NCI-H2227 (cell line): ENCODE data around the gene DUSP3.
"Not testable (repeated sequence)": the region's sequence is repeated elsewhere in the genome, so short reads cannot be mapped to it uniquely, and the experiment has no call there.

Experiments
- DNase-seq: peaks from one replicate; lab custom pipeline; 2025; ENCODE audit not compliant: unreplicated experiment; lab: John Stamatoyannopoulos, UW

DUSP3 gene

DNA sequence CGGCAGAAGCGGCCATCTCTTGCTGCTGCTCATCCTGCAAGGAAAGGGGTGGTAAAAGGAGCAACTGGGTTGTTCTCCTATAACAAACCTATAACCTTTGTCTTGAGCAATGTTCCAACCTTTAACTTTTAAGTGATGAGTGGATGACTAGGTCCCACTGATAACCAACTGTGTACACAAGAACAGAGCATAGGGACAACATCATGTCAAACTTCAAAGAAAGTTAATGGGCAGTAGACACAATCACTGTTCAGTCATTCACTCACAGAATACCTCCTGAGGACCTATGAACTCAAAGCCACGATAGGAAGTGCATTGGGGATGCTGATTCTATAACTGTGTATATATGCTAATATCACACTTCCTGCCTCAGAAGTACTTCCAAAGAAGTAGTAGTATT is 23.1 kb upstream of the DUSP3 start:
- no peak for DNase-seq

DNA sequence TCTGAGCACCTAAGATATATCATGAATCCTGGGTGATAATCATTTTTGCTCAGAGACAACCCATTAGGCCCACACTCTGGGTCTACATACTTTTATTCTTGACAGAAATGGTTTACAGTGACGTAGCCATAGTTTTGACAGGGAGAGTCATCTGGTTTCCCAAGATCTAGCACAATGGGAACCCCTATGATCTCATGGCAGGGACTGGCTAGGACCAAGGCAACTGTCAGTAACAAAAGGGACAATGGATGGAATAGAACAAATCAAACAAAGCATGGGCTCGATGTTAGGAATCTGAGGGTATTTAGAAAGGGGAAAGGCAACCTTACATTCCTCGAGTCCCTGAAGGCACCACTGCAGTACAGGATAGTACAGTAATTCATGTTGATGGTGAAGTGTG is 22.0 kb upstream of the DUSP3 start:
- no peak for DNase-seq

DNA sequence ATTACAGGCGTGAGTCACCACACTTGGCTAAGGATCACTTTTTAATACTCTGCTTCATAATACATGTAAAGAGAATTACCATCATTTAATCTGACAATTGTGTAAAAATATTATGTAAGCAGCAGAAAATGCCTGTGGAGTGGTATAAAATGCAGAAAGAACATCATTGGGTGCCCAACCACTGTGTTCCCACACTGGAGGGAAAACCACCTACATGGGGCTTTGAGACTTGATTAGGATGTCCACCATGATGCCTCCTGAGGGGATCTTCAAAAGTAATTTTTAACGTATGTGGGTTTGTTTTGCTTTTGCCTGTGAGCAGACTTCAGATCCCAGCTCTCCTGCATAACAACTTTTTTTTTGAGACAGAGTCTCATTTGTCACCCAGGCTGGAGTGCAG is 20.3 kb upstream of the DUSP3 start:
- no peak for DNase-seq

DNA sequence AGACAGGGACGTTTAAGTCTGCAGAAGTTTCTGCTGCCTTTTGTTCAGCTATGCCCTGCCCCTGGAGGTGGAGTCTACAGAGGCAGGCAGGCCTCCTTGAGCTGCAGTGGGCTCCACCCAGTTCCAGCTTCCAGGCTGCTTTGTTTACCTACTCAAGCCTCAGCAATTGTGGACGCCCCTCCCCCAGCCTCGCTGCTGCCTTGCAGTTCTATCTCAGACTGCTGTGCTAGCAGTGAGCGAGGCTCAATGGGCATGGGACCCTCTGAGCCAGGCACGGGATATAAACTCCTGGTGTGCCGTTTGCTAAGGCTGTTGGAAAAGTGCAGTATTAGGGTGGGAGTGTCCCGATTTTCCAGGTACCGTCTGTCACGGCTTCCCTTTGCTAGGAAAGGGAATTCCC is 19.2 kb upstream of the DUSP3 start:
- not testable (repeated sequence) for DNase-seq

DNA sequence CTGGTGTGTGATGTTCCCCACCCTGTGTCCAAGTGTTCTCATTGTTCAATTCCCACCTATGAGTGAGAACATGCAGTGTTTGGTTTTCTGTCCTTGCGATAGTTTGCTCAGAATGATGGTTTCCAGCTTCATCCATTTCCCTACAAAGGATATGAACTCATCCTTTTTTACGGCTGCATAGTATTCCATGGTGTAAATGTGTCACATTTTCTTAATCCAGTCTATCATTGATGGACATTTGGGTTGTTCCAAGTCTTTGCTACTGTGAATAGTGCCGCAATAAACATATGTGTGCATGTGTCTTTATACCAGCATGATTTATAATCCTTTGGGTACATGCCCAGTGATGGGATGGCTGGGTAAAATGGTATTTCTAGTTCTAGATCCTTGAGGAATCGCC is 13.9 kb upstream of the DUSP3 start:
- not testable (repeated sequence) for DNase-seq

DNA sequence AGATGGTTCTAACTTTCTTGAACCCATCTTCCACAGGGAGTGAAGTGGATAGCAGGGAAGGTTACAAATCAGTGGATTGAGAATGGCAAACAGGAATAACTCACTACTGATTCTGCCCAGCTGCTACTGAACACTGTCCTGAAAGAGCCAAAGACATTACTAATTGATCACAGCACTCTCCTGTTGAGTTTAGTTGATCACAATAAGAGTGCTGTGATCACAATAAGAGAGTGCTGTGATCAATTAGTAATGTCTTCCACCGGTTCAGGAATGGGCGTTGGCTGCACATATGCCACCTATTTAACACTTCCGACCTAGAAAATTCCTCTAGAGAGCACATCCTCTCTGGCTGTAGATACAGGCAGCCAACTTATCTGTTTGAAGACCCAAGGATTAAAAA is 12.8 kb upstream of the DUSP3 start:
- peak; percentile 24 for DNase-seq

DNA sequence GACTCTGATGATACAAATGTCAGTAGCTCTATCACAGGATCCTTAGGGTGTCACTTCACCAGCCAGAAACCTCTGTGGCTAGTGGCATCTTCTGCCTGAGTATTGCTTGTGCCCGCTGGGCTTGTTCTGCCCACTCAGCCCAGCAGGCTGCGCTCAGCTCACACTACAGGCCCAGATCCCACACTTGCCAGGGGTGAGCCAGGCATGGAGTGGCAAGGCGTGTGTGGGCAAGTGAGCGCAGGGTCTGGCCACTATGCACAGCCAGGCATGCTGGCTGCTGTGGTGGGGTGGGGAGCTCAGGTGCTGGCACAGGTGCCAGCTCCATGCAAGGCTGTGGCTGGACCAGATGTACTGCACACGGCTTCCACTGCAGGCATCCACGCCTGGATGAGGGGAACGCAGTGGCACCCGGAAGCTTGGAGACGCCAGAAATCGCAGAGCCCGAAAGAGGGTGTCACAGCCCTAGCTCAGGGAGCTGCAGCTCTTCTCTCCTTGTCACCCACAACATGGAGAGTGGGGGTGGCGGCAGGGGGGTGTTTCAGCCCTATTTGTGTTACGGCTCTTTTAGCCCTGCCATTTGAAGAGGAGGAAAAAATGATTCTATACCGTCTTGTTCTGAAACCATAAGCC is 11.6 kb upstream of the DUSP3 start:
- DNase-seq: no peak

DNA sequence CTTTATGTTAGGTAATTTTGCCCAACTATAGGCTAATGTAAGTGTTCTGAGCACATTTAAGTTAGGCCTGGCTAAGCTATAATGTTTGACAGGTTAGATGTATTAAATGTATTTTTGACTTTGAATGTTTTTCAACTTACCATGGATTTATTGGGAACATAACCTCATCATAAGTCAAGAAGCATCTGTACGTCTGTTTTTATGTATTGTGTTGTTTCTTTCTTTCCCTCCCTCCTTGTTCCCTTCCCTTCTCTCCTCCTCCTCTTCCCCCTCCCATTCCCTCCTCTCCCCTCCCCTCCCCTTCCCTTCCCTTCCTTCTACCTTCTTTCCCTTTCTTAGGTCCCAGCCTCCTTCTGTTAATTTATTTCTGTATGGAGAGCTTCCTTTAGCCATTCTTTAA is 10.7 kb upstream of the DUSP3 start:
- DNase-seq: no peak

DNA sequence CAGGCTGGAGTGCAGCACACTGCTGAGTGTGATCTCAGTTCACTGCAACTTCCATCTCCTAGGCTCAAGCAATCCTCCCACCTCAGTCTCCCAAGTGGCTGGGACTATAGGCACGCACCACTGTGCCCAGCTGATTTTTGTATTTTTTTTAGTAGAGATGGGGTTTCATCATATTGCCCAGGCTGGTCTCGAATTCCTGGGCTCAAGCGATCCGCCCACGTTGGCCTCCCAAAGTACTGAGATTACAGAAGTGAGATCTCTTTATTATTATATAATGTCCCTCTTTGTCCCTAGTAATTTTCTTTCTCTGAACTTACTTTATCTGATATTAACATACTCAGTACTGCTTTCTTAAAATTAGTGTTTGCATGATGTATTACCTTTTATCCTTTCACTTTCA is 9.8 kb upstream of the DUSP3 start:
- no peak for DNase-seq

DNA sequence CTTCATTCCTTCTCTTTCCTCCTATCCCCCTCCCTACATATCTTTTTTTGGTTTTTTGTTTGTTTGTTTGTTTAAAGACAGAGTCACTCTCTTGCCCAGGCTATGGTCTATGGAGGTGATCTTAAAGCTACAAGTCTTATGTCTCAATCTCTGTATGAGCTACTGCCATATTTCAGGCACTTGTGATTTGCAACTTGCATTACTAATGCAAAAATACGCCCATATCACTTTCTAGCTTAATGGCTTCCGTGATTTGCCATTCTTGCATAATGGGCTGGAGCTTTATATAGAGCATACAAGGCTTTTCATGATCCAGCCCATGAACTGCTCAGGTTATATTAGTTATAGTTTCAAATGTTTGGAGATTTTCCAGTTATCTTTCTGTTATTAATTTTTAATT is 9.0 kb upstream of the DUSP3 start:
- DNase-seq: no peak

DNA sequence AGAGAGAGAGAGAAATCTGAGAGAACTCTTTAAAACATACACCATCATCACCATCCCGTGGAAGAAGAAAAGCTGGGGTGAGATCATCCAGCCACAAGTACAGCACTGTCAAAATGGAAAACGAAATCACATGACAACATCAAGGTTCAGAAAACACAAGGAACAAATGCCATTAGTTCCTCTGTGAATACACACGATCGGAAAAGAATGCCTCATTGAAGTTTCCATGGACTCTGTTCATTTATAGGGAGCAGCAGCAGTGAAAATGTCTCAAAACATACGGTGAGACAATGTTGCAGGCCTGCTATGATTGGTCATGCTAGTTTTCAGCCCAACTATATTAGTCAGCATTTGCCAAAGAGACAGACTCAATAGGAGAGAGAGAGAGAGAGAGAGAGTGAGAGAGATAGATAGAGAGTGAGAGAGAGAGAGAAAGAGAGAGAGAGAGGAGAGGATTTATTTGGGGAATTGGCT is 5.9 kb upstream of the DUSP3 start:
- DNase-seq: no peak

DNA sequence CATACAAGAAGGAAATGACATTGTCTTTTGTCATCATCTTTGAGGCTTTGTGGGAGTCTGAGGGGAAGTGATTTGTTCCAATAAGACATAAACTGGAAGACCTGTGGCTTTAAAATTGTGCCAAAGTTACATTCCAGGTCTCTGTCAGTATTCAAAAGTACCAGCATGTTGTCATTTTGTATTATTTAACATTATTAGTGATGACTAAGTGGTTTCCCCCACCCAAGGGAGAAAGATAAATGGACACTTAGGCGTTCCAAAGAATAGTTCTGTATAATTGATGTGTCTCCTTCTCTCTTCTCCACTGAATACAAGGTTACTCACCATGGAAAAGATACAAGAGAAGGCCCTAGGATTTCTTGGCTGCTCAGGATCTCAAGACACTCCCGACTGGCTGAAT is 5.3 kb upstream of the DUSP3 start:
- DNase-seq: no peak

DNA sequence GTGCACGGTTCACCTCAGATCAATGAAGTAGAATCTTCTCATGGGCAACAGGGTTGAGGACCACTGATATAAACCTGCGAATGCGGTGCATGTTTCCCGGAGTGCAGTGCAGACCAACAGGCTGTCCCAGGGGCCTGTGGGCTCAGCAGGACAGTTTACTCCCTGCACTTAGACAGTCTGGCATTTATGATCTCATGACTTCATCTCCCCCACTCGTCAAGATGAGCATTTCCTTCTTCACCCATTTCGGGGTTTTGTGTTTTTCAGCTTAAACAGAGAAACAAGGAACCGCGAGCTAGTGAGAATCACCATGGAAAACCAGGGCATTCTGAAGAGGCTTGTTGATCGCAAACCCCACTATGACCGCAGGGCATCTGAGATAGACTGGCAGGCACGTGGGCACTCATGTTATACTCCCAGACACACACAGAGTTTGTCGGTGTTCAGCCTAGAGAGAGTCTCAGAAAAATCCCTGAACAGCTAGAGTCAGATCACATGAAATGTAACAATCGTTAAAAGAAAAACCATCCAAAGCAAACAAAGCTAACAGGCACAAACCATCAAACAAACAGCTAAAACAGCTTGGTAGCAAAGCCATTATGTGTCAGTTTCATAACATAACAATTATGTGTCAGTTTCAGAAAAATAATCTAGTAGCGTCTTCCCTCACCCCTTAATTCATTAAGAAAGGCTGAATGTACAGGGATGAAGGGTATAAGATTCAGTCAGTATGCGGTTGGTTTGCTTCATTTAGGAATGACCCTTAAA is 4.3 kb upstream of the DUSP3 start:
- no peak for DNase-seq

DNA sequence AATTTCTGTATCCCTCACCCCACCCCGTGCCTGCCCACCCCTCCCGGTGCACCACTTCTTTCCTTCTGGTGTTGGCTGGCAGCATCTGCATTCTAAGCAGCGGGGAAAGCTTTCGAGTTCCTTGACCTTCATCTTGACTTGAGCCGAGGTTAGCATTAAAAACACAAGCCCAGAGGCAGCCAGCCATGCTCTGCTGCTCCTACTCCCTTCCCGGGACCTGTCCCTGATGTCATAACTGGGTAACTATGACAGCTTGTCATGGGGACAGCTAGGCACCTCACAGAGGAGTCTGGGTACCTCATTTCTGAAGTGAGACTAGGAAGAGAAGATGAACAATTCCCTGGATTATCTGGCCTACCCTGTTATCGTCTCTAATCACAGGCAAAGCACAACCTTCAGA is 1.4 kb upstream of the DUSP3 start, which contains the start of gene CFAP97D1:
Gene CFAP97D1 (plus strand): TSS at position 301 of the 400 bp plus-strand sequence. CDS start 28 bp downstream, at position 329.
- no peak for DNase-seq

DNA sequence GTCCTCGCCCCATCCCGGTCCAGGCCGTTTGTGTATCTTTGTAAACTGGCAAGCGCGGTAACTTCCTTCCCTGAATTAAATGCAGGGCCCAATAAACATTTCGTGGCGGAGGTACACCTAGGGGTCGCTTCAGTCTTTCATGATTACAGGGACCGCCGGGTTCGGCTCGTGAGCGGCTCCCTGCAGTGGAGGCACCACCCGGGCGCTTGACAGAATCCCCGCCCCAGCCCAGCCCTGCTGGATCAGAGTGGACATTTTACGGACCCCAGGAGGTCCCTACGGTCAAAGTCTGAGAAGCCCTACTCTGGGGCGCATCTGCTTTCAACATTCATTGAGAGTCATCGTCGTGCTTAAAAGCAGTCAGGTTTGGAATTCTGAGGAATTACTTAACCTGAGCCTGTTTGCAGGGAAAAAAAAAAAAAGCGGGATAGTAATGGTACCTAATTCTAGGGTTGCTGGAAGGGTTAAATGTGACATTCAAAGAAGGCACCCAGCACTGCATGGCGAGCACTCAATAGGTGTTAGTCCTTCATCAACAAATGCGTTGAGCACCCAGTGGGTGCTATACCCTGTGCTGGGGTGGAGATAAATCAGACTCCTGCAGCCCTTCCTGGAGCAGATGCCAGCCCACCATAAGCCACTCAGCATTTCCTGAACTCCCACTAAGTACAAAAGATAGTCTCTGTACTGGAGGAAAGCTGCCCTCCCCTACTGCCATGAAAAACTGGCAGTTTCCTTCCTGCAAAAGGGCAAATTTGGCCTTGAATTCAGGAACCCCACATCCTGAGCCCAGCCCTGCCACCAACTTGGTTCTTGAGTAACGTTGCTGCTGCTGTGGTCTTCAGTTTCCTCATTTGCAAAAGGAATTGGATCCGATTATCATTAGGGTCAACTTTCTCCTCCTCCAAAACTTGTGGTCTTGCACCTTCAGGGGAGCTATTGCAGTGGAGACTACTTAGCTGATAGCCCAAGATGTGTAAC is 658 bp upstream of the DUSP3 start:
- DNase-seq: no peak

DNA sequence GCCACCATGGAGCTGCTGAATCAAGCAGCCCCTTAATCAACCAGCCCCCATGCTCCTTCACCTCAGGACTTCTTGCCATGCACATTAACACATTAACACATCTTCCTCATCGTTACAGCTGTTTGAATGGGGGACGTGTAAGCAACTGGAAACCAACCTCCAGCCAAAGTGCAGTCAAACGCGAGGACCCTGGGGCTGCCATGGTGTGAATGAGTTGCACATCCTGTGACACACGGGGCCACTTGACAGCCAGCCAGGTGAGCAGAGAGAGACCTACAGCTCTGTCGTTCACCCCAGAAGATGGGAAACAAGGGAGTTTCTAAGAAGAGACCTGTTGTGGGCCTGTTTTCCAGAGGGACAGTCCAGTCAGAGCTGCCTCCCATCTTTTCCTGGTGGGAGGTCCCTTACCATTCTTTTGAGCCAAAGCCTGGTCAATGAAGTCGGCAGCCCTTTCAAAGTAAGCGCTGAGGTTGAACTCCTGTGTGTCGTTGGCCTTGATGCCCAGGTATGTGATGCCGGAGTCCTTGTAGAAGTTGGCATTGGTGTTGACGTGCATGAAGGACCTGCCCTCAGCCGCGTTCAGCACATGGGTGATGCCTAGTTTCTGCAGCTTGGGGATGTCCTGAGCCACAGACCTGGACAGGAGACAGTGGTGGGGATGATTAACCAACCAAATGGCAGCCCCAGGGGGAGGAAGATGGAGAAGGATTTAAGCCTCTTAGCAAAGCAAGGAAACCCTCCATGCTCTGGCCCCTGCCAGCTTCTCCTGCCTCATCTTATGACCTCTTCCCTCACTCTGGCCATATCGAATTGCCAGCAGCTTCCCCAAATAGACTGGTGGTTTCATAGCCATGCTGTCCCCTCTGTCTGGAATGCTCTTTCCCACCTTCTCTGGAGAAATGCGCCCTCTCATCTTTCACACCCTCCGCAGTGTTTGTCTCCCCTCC is 4.2 kb downstream of the DUSP3 start:
- no peak for DNase-seq

DNA sequence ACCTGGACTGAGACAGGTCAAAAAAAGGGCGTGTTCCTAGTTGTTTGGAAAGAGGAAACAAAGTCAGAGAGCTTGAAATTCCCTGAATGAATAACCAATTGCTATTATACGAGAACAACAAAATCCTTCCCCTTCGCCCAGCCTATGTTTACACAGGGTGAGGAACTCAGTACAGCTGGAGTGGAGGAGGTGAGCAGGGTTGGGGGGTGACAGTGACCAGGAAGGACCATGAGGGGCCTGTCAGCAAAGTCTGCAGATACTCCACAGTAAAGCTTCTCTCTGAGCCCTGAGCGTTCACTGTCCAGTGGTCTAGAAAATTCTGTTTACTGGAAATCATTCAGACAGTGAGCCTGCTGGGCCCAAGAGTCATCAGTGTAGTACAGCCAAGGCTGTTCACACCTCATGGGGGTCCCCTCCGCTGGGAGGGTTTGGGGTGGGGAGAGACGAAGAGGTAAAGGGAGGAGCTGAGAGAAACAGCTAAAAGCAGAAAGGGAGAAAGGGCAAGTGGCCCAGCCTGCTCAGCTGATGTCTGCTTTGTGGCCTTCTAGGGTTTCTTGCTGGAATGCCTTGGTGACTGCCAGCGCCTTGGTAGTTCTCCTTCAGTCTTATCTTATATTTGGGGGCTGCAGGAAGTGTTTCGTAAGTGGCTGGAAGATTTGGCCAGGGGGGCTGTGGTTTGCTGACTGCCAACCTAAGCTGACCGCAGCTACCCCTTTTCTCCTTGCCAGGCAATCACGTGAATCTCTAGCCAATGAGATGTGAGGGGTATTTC is 5.7 kb downstream of the DUSP3 start:
- no peak for DNase-seq

DNA sequence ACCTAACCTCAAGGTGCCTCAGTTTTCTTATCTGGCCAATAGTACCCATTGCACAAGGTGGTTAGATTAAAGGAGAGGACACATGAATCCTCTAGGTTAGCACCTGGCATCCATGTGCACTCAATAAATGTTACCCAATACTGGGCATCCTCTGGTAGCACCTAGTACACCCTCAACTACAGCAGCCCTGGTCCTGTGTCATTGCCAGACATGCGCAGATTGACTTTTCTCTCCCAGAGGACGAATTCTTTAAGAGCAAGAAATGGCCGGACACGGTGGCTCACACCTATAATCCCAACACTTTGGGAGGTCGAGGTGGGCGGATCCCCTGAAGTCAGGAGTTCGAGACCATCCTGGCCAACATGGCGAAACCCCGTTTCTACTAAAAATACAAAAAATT is 7.3 kb downstream of the DUSP3 start:
- DNase-seq: no peak

DNA sequence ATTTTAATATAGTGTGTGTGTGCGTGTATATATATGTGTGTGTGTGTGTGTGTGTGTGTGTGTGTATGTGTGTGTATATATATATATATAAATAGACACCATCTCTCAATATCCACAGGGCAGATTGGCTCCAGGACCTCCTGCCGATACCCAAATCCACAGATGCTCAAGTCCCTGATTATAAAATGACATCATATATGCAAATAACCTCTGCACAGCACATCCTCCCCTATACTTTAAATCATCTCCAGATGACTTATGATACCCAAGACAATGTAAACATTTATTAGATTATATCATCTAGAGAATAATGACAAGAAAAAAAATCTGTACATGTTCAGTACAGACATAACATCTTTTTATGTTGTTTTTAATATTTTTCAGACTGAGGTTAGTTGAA is 7.8 kb downstream of the DUSP3 start:
- DNase-seq: no peak

DNA sequence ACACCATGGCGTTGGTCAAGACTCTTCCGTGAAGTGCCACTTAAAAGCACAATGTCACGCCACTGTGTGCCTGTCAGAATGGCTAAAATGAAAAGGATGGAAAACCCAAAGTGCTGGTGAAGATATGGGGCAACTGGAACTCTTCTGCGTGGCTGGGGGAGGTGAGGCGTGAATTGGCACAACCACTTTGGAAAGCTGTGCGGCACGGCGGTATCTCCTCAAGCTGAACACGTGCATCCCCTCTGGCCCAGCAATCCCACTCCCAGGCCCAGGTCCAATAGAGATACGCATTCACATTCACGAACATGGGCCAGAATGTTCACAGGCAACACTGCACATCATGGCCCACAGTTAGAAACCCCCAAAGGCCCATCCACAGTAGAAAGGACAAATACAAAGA is 8.9 kb downstream of the DUSP3 start:
- DNase-seq: no peak
